NCI-H2196 treated with DMSO at 0.1 percent for 48 hours (cell line): ENCODE measurements around the gene SHISA7.

Experiments
- DNase-seq: peaks from one replicate; lab custom pipeline; 2025; ENCODE audit not compliant: unreplicated experiment; lab: John Stamatoyannopoulos, UW

SHISA7 gene

DNA sequence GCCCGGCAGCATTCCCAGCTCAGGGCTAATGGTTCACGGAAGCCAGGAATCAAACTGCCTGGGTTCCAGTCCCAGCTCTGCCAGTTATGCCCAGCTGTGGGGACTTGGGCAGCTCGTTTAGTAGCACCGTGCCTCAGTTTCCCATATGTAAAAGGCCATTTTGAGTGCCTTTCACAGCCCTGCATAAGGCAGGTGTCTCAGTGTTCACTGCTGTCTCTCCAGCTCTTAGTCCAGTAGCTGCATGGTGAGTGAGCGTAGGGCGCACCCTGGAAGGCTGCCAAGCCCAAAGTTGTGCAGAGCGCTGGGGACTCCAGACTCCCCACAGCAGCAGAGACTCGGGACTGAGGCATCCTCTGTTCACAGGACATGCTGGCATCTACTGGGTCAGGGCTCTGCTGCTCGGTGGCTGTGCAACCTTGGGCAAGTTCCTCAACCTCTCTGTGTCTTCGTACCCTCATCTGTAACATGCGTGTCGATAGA lies 51.9 kb downstream of the SHISA7 start:
- DNase-seq: no peak

DNA sequence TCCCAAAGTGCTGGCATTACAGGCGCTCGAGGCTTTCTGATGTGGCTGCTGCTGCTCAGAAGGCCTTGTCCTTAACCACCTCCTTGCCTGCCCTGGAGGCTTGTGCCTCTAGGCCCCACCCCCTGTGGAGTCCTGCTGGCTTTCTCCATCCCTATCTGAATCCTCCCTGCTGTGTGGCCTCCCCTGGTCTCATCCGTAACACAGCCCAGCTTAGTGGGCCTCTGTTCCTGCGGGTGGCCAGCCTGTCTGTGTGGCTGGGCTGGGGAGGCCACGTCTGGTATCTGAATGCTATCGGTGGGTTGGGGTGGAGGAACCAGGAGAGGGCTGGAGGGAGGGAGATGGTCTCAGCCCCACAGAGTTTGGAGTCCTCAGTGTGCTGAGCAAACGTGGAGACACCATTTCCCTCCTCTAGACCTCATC lies 52.6 kb downstream of the SHISA7 start:
- DNase-seq: no peak

DNA sequence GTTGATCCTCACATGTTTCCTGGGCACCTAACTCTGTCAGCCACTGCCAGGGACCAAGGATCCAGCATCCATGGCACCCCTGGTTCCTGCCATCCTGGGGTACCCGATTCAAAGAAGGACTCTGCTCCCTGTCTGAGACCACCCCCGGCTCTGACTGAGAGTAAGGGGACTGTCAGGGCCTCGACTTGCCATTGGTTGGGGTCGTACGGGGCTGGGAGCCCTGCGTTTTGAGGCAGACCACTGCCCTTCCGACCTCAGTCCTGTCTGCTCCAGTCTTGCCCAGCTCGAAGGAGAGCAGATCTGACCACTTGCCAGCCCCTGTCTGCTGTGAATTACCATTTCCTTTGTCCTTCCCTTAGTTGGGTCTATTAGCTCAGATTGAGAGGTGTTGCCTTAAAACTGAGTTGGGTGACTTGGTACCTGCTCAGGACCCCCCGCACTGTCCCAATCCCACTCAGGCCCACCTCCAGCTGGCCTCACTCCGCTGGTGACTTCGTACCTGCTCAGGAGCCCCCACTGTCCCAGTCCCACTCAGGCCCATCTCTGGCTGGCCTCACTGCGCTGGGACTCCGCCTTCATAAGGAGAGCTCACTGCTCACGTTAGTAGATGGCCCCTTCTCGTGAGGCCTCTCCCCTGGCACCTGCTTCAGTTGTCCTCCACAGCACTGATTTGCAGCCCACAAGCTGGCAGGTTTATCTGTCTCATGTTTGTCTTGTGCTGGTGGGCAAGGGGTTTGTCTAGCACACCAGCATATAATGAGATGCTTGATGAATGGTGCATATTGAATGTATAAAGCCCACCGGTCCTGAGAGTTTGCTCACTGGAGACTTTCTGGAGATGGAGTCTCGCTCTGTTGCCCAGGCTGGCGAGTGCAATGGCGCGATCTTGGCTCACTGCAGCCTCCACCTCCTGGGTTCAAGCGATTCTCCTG lies 53.4 kb downstream of the SHISA7 start:
- no peak for DNase-seq

DNA sequence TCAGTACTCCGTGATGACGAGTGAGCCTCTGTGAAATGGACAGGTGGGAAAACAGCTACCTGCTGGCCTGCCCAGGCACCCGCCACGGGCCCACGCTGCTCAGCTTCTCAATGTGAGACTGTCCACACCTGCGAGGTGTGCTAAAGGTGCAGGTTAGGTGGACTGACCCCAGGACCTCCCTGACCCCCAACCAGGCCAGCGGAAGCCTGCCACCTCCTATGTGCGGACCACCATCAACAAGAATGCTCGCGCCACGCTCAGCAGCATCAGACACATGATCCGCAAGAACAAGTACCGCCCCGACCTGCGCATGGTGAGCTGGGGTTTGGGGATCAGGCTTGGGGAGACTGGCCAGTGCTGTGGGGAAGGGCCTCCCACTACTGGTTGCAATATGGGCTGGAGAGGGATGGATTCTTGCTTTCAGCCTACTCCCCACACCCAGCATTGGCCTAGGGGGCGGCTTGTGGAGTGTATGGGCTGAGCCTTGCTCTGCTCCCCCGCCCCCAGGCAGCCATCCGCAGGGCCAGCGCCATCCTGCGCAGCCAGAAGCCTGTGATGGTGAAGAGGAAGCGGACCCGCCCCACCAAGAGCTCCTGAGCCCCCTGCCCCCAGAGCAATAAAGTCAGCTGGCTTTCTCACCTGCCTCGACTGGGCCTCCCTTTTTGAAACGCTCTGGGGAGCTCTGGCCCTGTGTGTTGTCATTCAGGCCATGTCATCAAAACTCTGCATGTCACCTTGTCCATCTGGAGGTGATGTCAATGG lies 55.2 kb downstream of the SHISA7 start:
- no peak for DNase-seq

DNA sequence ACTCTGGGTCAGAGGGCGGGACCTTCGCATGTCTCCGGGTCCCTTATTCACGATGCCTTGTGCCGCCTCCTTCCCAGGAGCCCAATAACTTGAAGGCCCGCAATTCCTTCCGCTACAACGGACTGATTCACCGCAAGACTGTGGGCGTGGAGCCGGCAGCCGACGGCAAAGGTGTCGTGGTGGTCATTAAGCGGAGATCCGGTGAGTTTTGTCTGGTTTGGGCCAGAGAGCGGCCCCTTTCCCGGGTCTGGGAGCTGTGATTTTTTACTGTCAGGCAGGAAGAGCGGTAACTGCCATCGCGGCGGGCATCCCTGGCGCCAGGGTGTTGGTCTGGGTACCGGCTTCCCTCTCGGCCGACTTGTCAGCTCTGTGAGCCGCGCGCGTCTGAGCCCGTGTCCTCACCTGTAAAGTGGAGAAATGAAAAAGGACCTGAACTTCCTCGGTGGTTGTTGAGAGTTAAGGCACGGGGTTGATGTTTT lies 56.6 kb downstream of the SHISA7 start:
- DNase-seq: no peak

DNA sequence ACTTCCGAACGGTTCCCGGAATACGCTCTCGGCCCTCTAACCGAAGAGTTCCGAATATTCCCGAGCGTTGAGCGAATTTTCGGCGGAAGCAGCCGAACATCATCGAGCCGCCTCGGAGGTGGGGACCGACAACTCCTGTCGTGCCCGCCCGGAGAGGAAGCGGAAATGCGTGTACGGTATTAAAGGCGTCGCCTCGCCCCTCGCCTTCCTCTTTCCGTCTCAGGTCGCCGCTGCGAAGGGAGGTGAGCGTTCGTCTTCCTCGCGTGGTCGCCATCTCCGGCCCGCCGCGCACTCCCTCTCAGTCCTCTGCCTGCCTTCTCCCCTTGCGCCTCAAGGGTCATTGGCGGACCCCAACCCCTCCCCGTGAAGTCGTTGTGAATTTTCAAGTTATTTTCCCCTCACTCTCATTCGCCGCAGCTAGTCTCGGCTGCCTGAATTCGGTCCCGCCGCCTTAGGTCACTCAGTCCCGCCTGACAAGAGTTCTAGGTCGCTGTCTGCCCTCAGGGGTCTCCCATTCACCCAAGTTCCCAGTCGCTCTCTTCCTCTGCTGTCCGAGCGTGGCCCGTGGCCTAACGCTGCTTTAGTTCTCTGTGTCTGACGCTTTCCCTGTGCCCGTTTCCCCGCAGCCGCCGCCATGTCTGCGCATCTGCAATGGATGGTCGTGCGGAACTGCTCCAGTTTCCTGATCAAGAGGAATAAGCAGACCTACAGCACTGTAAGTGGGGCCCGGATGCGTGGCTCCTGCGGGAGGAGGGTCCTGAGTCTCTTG lies 57.2 kb downstream of the SHISA7 start, which contains the start of gene RPL28:
Gene RPL28, plus strand, starts transcription at position 209 of the 769 bp plus-strand sequence. Its CDS starts 426 bp downstream, at position 635.
- peak; percentile 95 for DNase-seq

DNA sequence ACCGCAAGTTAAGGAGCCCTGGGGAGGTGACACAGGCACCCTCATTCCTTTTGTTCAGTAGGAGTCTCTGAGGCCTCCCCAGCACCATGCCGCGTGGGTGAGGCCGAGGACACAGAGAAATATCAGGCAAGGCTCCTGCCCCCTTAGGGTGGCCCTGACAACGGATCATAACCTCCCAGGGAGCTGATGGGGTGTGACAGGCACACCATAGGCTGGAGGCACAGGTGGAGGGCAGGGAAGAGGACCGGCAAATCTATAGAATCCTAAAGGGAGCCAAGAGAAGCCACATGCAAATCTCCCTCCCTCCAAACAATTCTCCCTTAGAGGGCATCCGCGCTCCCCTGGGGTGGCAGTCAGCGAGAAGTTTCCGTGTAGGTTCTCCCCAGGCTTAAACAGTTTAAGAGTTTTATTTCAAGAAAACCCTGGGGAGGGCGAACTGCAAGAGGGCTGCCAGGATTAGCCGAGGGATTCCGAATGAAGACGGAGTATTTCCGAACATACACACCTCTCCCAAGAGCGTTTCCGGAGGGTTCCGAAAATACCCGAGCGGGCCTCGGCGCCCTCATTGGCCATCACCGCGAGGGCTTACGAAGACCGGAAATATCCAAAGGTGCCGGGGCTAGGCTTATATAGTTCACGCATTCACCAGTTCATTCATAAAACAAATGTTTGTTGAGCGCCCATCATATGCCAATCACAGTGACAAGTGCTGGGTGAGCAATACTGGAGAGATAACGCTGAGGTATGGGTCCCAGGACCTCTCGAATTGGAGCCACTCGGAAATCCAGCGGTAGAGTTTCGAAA lies 58.0 kb downstream of the SHISA7 start:
- DNase-seq: peak; percentile 87

DNA sequence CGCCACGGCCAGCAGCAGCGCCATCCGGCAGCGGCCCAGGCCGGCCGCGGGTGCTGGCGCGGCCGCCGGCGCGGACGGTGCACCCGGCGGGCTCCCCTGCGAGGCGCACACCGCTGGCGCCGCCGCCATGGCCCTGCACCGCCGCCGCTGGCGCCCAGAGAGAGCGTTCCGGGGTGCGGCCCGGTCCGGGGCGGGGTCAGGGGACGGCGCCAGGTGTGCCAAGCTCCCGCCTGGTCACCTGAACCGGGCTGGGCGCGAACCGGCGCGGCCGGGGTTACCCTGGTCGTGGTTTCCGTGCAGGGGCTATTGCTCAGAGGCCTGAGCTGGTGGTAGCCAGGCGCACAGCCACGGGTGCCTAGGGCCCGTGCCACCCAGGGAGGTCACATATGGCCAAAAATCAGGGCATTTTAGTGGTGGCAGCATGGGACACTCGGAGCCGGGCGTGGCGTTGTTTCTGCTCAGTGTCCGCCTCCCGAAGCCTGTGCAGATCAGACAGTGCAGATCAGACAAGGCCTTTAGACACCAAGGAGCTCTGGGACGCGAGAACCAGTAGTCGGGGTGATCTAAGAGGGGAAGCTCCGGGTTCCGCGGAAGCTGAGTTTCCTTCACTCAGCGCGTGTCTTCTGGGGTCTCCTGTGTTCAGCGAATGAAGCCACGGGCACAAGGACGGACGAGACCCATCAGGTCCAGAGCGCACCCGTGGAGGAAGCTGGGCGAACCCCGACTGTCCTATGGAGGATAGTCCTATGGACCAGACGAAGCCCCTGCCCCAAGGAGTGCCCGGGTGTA lies 58.8 kb downstream of the SHISA7 start, which contains the start of gene TMEM238:
Gene TMEM238, minus strand, starts transcription at position 162 of the 789 bp plus-strand sequence. Its CDS starts 33 bp downstream, at position 129.
- peak; percentile 22 for DNase-seq

DNA sequence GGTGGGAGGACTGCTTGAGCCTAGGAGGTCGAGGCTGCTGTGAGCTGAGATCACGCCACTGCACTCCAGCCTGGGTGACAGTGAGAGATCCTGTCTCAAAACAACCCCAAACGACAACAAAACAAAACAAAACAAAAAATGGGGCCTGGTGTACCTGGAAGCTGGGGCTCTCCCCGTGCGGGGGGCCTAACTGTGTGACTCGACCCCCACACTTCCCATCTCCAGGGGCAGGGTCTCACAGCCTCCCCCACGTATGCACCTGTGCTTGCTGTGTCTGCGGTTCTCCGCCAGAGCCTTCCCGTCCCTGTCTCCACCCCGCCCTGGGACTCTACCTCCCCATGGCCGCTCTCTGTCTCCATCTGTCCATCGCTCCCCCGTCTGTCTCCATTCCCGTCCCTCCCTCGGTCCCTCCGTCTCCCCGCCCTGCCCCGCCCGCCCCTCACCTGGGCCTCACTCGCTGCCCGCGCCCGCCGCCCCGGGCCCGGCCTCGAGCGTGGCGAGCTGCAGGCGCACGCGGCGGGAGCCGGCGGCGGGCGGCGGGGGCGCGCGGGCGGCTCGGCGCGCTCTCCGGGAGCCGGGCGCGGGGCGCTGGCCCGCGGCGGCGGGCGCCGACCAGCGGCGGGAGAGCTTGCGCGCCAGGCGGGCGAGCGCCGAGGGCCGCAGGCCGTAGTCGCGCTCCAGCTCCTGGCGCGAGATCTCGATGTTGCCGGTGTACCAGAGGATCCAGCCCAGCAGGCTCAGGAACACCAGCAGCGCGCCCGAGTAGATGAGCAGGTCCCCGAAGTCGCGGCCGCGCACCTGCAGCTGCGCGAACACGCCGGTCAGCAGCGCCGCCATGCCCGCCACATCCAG lies 59.6 kb downstream of the SHISA7 start:
- DNase-seq: peak; percentile 24

DNA sequence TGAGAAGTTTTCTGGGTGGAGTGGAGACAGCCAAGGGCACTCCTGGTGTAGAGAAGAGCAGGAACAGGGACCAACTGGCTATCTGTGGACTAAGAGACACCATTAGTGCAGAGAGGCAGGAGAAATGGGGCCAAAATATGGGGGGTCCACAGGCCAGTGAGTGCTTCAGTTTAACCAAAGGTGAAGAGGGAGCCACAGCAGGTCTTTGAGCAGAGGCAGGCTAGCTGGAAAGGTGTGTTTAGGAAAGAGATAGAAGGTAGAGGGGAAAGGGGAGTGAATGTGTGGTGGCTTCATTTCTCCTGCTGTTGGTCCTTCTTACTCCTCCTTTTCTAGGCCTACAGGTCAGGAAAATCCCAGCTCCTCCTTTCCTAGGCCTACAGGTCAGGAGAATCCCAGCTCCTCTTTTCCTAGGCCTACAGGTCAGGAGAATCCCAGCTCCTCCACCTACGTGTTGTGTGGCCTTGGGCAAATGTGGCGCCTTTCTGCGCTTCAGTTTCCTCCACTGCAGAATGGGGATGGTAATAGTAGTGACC lies 60.5 kb downstream of the SHISA7 start:
- DNase-seq: no peak

DNA sequence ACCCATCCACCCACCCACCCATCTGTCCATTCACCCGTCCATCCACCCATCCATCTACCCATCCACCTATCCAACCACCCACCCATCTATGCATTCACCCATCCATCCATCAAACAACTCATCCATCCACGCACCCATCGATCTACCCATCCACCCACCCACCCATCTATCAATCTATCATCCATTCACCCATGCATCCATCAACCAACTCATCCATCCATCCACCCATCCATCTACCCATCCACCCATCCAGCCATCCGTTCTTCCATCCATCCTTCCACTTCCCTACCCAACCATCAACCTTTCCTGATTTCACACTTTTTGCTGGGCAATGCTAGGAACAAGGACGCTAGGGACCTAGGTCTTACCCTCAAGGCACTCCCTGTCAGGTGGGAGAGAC lies 61.1 kb downstream of the SHISA7 start:
- DNase-seq: no peak

DNA sequence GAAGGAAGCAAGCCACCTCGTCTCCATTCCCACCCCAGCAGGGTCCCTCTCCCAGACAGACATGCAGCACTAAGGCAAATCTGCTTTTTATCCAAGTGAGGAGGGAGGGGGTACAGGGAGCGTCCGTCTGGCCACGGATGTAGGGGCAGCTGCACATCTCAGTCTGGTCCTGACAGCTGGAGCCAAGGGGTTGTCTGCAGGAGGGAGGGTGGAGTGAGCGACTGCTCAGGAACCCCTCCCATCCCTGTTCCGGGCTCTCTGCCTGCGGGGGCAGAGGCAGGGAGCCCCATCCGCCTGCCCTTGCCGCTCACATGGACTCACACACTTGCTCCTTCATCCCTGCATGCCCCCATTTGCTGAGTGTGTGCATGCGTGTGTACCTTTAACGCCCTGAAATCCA lies 63.9 kb downstream of the SHISA7 start:
- DNase-seq: no peak
